GM12878 (cell line): ENCODE data around the gene KRT12. TPM values are rescaled to one million over a fixed set of nuclear protein-coding genes. Genes with fewer than 3 reads are reported as not detected.
A peak's percentile ranks its signal among the peaks of the same experiment; 100 is the strongest.

Source experiments
- ATAC-seq: fragments of 200-7000 bp; cut with Tn5 transposase; 3 replicates; pipeline ENCODE4 v1.9.1; 2020; ENCODE audit warnings: mild to moderate bottlenecking, moderate library complexity
- BruUV-seq: library from RNA; stranded (reverse); fragments of 400-500 nt; replicated peaks from 2 replicates; lab custom pipeline; 2021; lab: Mats Ljungman, UMichigan
- CTCF ChIA-PET: fragments of 300-600 bp; sonication (Branson Sonifier 250); formaldehyde crosslinking; extraction: SDS; loops from one replicate; lab custom pipeline; 2021; ENCODE audit warnings: inconsistent platforms; lab: Yijun Ruan, JAX
- POLR2A ChIA-PET: fragments of 350-600 bp; formaldehyde crosslinking; extraction: SDS; loops from one replicate; lab custom pipeline; 2021; ENCODE audit warnings: inconsistent platforms; lab: Charles Lee
- RAD21 ChIA-PET: fragments of 300-600 bp; sonication (Branson Sonifier 250); formaldehyde crosslinking; loops from one replicate; lab custom pipeline; 2023; ENCODE audit warnings: antibody characterized with exemption; ENCODE audit not compliant: unreplicated experiment; lab: Charles Lee
- SMC1A ChIA-PET: fragments of 300-600 bp; sonication (Branson Sonifier 250); formaldehyde crosslinking; loops from one replicate; lab custom pipeline; 2023; ENCODE audit not compliant: unreplicated experiment, uncharacterized antibody; lab: Charles Lee
- DNase-seq: peaks from one replicate; pipeline ENCODE4 v3.0.0-alpha.2; 2011; ENCODE audit warnings: low read depth, low spot score
- FAIRE-seq: peaks from 3 replicates; lab custom pipeline; 2011; peaks lifted over from hg19 to GRCh38; lab: Jason Lieb, UNC
- H2AFZ ChIP-seq: 2 replicates; pipeline ENCODE4 v1.6.0; 2011; ENCODE audit warnings: low read depth, low read length, control low read depth; ENCODE audit not compliant: control insufficient read depth
- H3K27ac ChIP-seq: 2 replicates; pipeline ENCODE4 v1.5.1; 2011; ENCODE audit warnings: control low read depth; ENCODE audit not compliant: control insufficient read depth, insufficient read depth
- H3K27me3 ChIP-seq, 2 experiments: replicated peaks in 1 of 2; 2 replicates each; pipeline versions ENCODE4 v1.6.0 to v1.6.1; 2011; ENCODE audit warnings: low read length in 1 of 2; ENCODE audit not compliant: control insufficient read depth in 2 of 2, insufficient read depth in 2 of 2
- H3K36me3 ChIP-seq, 2 experiments: 2 replicates each; pipeline ENCODE4 v1.5.1; 2011; ENCODE audit warnings: low read length in 1 of 2; ENCODE audit not compliant: control insufficient read depth in 2 of 2, insufficient read depth in 2 of 2
- H3K4me1 ChIP-seq: 2 replicates; pipeline ENCODE4 v1.6.1; 2011; ENCODE audit warnings: mild to moderate bottlenecking, low read length, moderate library complexity, mixed read lengths; ENCODE audit not compliant: control insufficient read depth, insufficient read depth
- H3K4me2 ChIP-seq: 2 replicates; pipeline ENCODE4 v1.6.0; 2011; ENCODE audit warnings: control low read depth; ENCODE audit not compliant: control insufficient read depth, insufficient read depth
- H3K4me3 ChIP-seq: fragments of 200-600 bp; sonication (generic); 2 replicates; pipeline ENCODE4 v1.5.1; 2016
- H3K79me2 ChIP-seq: 2 replicates; pipeline ENCODE4 v1.6.0; 2011; ENCODE audit warnings: low read length; ENCODE audit not compliant: control insufficient read depth, insufficient read depth
- H3K9ac ChIP-seq: 2 replicates; pipeline ENCODE4 v1.8.0; 2011; ENCODE audit warnings: low read length, control low read depth, mixed read lengths; ENCODE audit not compliant: control insufficient read depth, insufficient read depth
- H3K9me3 ChIP-seq: replicated peaks from 3 replicates; pipeline ENCODE4 v1.5.1; 2011; ENCODE audit warnings: mild to moderate bottlenecking, low read length; ENCODE audit not compliant: control insufficient read depth, insufficient read depth
- H4K20me1 ChIP-seq: 2 replicates; pipeline ENCODE4 v1.6.0; 2011; ENCODE audit not compliant: control insufficient read depth, insufficient read depth
- BACH1 ChIP-seq: fragments of 450-650 bp; IDR thresholded peaks from 2 replicates; pipeline ENCODE4 v1.6.1; 2017; ENCODE audit warnings: mild to moderate bottlenecking, borderline replicate concordance
- FOXM1 ChIP-seq: IDR thresholded peaks from 2 replicates; pipeline ENCODE4 v1.6.1; 2012; ENCODE audit warnings: low read depth, mild to moderate bottlenecking, inconsistent platforms, low read length, moderate library complexity
- GATAD2B ChIP-seq: fragments of 450-650 bp; conservative IDR thresholded peaks from 2 replicates; pipeline ENCODE4 v1.6.1; 2017; ENCODE audit warnings: low read depth, mild to moderate bottlenecking, moderate library complexity
- HDGF ChIP-seq: fragments of 450-650 bp; IDR thresholded peaks from 2 replicates; pipeline ENCODE4 v1.6.1; 2016; ENCODE audit warnings: antibody characterized with exemption
- POLR2AphosphoS5 ChIP-seq: IDR thresholded peaks from 2 replicates; pipeline ENCODE4 v1.6.1; 2011; ENCODE audit warnings: mild to moderate bottlenecking, low read length, inconsistent platforms
- SIX5 ChIP-seq: IDR thresholded peaks from 2 replicates; pipeline ENCODE4 v1.6.1; 2011; ENCODE audit warnings: mild to moderate bottlenecking, low read depth, low read length, moderate library complexity; ENCODE audit not compliant: severe bottlenecking
- WGBS: methylation state at CpG from one replicate; pipeline ENCODE4 v1.1.6; 2016; ENCODE audit warnings: low lambda C conversion rate; ENCODE audit not compliant: insufficient replicate concordance, insufficient coverage; ENCODE audit errors: missing lambda C conversion rate; 5-methylcytosine and 5-hydroxymethylcytosine counted together
- in situ Hi-C: fragments of 300-500 bp; cut with MboI; formaldehyde crosslinking; loops from 9 replicates; pipeline ENCODE4 v1.14.3; 2018; ENCODE audit warnings: mixed read lengths
- intact Hi-C: fragments of 100-400 bp; cut with micrococcal nuclease; formaldehyde crosslinking; loops from one replicate; pipeline ENCODE4 v1.14.2; 2022; ENCODE audit not compliant: unreplicated experiment
- polyA plus RNA-seq, 11 experiments: library from polyadenylated mRNA; depleted of rRNA in 4 of 11; unstranded in 6 of 11; stranded (reverse) in 5 of 11; fragments of >200 nt; fragmentation: Nextera tagmentation in 4 of 11; fragmentation: Illumina TruSeq in 1 of 11; extraction: Ambion mirVana in 4 of 11; extraction: Trizol in 1 of 11; gene quantifications; 1 replicate in 1 of 11; 2 replicates in 10 of 11; pipeline versions ENCODE4 v1.2.1 to v1.2.3, GENCODE V29; 2011 to 2016; ENCODE audit warnings: inconsistent platforms in 2 of 11, missing spikeins in 2 of 11, low read depth in 1 of 11
- total RNA-seq, 4 experiments: library from RNA; depleted of rRNA in 3 of 4; stranded (reverse); fragments of >200 nt in 3 of 4; fragmentation: Illumina TruSeq in 1 of 4; extraction: Trizol in 1 of 4; gene quantifications; 2 replicates each; pipeline versions ENCODE4 v1.2.1 to v1.2.3, GENCODE V29; 2013 to 2021
- TF ChIP-seq, protein P1 (sequence below): IDR thresholded peaks from 2 replicates; pipeline ENCODE4 v1.6.1; 2012; ENCODE audit warnings: low read length, inconsistent platforms
- TF ChIP-seq, protein P2 (sequence below): IDR thresholded peaks from 2 replicates; pipeline ENCODE4 v1.6.1; 2012; ENCODE audit warnings: low read depth, low read length, improper control_type of control experiment
- TF ChIP-seq, protein P3 (sequence below): IDR thresholded peaks from 2 replicates; pipeline ENCODE4 v1.6.1; 2011; ENCODE audit warnings: low read depth, low read length, improper control_type of control experiment, borderline replicate concordance
- TF ChIP-seq, protein P4 (sequence below): IDR thresholded peaks from 2 replicates; pipeline ENCODE4 v1.6.1; 2011; ENCODE audit warnings: borderline replicate concordance, low read depth, mild to moderate bottlenecking, moderate library complexity, low read length; ENCODE audit not compliant: insufficient read depth, poor library complexity, severe bottlenecking

KRT12 gene
- total and polyA plus RNA-seq, 10 of the 15 experiments (the other 5 are each of a cell fraction or from before 2014, with no cell fraction given) = not detected

DNA sequence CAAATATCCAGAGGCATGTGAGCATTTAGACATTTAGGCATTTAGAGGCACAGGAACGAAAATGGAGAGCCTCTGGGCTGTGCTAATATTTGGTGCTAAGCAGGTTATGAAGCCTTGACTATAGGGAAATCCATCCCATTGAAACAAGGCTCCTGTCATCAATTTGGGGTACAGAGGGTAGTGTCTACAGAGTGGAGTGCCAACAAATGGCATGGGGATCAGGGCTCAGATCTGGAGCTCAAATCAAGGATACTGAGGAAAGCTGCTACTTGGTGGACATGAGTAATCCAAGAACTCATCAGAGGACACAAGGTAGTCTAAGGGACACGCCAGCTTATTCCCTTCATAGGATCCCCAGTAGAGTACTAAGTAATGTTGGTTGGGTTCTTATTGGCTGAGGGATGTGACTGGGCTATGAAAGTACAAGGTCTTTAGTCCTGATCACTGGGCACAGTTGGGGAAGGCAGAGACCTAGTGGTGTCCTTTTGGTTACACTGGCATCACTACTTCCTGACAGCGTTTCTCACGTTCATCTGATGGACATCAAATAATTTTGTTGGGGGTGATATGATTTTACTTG is 49.8 kb downstream of the KRT12 start:
- Histone ChIP-seq H3K27ac (no peak overlapping the region), H3K4me3 (0 out of 2 replicates have a peak overlapping the region, but pooled peaks have one; percentile 72), H3K4me2 (no peak overlapping the region), H3K27me3 (peaks cover 0 to 3% of the 10 kb centered on the region in 2 experiments; a peak in 1 of 4 replicates), H3K4me1 (peaks cover 11% of the 10 kb centered on the region), H4K20me1 (no peaks in the 10 kb centered on the region), H2AFZ (no peak overlapping the region), H3K79me2 (peaks cover 5% of the 10 kb centered on the region), H3K9me3 (no peaks in the 10 kb centered on the region), H3K36me3 (peaks cover 0 to 7% of the 10 kb centered on the region in 2 experiments; a peak in 2 of 4 replicates), H3K9ac (no peak overlapping the region)
- 96% methylated on average over 4 of the region's 4 CpGs for WGBS
- no peak for DNase-seq
- ChIA-PET RAD21 (no interaction called here), SMC1A (interaction anchor here (0.6 to 2.6 kb wide), 2 partner anchors 11 to 111 kb away, joined by 3 to 13 read pairs; no protein-coding TSS in a partner anchor), CTCF (interaction anchor here (1.0 to 3.5 kb wide), 3 partner anchors 831 to 850 kb away, joined by 4 to 14 read pairs (median 4); no protein-coding TSS in a partner anchor), POLR2A (interaction anchor here (0.7 kb wide), 1 partner anchor 21 kb away, joined by 4 read pairs; no protein-coding TSS in a partner anchor)
- BruUV-seq = no TSS peak
- TF ChIP-seq, protein P1, sequence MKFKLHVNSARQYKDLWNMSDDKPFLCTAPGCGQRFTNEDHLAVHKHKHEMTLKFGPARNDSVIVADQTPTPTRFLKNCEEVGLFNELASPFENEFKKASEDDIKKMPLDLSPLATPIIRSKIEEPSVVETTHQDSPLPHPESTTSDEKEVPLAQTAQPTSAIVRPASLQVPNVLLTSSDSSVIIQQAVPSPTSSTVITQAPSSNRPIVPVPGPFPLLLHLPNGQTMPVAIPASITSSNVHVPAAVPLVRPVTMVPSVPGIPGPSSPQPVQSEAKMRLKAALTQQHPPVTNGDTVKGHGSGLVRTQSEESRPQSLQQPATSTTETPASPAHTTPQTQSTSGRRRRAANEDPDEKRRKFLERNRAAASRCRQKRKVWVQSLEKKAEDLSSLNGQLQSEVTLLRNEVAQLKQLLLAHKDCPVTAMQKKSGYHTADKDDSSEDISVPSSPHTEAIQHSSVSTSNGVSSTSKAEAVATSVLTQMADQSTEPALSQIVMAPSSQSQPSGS = no peak
- 0 out of 2 replicates have a peak, but pooled peaks have one; percentile 32 for TF ChIP-seq POLR2AphosphoS5
- intact Hi-C loops (no loop called here), in situ Hi-C loops (no loop called here)
- no peak for ATAC-seq
- FAIRE-seq = no peak

DNA sequence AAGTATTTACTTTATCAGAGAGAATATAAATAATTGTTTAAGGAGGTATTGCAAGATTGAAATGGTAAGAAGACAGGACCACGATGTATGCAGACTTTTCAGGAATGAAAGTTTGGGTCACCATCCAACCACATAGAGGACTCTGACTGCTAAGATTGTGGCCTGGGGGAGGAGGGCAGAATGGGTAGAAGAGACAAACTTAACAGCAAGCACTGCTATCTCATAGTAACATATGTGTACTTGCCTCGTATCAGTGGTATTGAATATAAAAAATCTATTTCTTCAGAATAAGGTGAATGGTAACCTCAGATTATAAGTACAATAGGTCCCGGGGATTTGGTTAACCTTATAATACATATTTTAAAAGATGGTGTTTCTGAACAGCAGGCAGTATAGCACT is 50.5 kb downstream of the KRT12 start:
- DNase-seq (no peak), FAIRE-seq (no peak), ATAC-seq (no peak)
- SMC1A ChIA-PET = interaction anchor here (2.6 kb wide), 1 partner anchor 10 kb away, joined by 13 read pairs; no protein-coding TSS in a partner anchor
- Histone ChIP-seq H3K79me2 (peaks cover 5% of the 10 kb centered on the region), H3K4me1 (peaks cover 11% of the 10 kb centered on the region), H3K4me3 (no peak overlapping the region), H2AFZ (no peak overlapping the region), H3K9me3 (no peaks in the 10 kb centered on the region), H4K20me1 (no peaks in the 10 kb centered on the region), H3K27me3 (peaks cover 0 to 3% of the 10 kb centered on the region in 2 experiments; a peak in 1 of 4 replicates), H3K36me3 (peaks cover 0 to 7% of the 10 kb centered on the region in 2 experiments; a peak in 2 of 4 replicates), H3K27ac (no peak overlapping the region), H3K9ac (no peak overlapping the region), H3K4me2 (no peak overlapping the region)
- WGBS = 98% methylated on average over 3 of the region's 3 CpGs
- RAD21 ChIA-PET = interaction anchor here (0.7 kb wide), 1 partner anchor 19 kb away, joined by 3 read pairs; no protein-coding TSS in a partner anchor
- no TSS peak for BruUV-seq
- POLR2A ChIA-PET = interaction anchor here (0.7 kb wide), 1 partner anchor 22 kb away, joined by 4 read pairs; no protein-coding TSS in a partner anchor
- intact Hi-C loops (no loop called here), in situ Hi-C loops (no loop called here)
- CTCF ChIA-PET = interaction anchor here (1.0 to 1.5 kb wide), 3 partner anchors 35 to 846 kb away, joined by 4 read pairs; no protein-coding TSS in a partner anchor
- TF ChIP-seq, protein P2, sequence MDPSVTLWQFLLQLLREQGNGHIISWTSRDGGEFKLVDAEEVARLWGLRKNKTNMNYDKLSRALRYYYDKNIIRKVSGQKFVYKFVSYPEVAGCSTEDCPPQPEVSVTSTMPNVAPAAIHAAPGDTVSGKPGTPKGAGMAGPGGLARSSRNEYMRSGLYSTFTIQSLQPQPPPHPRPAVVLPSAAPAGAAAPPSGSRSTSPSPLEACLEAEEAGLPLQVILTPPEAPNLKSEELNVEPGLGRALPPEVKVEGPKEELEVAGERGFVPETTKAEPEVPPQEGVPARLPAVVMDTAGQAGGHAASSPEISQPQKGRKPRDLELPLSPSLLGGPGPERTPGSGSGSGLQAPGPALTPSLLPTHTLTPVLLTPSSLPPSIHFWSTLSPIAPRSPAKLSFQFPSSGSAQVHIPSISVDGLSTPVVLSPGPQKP = no peak
- TF ChIP-seq HDGF (no peak), GATAD2B (no peak), BACH1 (no peak), SIX5 (no peak), FOXM1 (no peak)
- TF ChIP-seq, protein P3, sequence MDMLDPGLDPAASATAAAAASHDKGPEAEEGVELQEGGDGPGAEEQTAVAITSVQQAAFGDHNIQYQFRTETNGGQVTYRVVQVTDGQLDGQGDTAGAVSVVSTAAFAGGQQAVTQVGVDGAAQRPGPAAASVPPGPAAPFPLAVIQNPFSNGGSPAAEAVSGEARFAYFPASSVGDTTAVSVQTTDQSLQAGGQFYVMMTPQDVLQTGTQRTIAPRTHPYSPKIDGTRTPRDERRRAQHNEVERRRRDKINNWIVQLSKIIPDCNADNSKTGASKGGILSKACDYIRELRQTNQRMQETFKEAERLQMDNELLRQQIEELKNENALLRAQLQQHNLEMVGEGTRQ = no peak
- TF ChIP-seq, protein P4, sequence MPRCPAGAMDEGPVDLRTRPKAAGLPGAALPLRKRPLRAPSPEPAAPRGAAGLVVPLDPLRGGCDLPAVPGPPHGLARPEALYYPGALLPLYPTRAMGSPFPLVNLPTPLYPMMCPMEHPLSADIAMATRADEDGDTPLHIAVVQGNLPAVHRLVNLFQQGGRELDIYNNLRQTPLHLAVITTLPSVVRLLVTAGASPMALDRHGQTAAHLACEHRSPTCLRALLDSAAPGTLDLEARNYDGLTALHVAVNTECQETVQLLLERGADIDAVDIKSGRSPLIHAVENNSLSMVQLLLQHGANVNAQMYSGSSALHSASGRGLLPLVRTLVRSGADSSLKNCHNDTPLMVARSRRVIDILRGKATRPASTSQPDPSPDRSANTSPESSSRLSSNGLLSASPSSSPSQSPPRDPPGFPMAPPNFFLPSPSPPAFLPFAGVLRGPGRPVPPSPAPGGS = no peak
